K562 (cell line): ENCODE data around the gene YJU2. TPM values are rescaled to one million over a fixed set of nuclear protein-coding genes. Genes with fewer than 3 reads are reported as not detected.

Source experiments
- HNRNPK ChIP-seq: fragments of 200-400 bp; formaldehyde crosslinking; IDR thresholded peaks from one replicate; pipeline ENCODE4 v1.6.1; 2018; ENCODE audit warnings: mild to moderate bottlenecking, low read depth, low read length; ENCODE audit not compliant: poor library complexity, severe bottlenecking
- ZBTB40 ChIP-seq, 2 experiments: fragments of 450-650 bp in 1 of 2; sonication (generic) in 1 of 2; formaldehyde crosslinking in 1 of 2; IDR thresholded peaks; 2 replicates each; pipeline versions ENCODE4 v1.7.1 to v1.9.0; 2016 to 2022; ENCODE audit warnings: inconsistent platforms in 1 of 2, mild to moderate bottlenecking in 1 of 2, missing genetic modification reagents in 1 of 2
- polyA plus RNA-seq, 8 experiments: library from polyadenylated mRNA; depleted of rRNA in 4 of 8; stranded (reverse) in 5 of 8; unstranded in 3 of 8; fragments of >200 nt; fragmentation: Nextera tagmentation in 2 of 8; fragmentation: Illumina TruSeq in 1 of 8; extraction: Ambion mirVana in 2 of 8; extraction: Trizol in 1 of 8; gene quantifications; 2 replicates each; pipeline versions ENCODE4 v1.2.1 to v1.2.3, GENCODE V29; 2011 to 2014; ENCODE audit warnings: inconsistent platforms in 1 of 8, missing spikeins in 1 of 8
- total RNA-seq, 7 experiments: library from RNA; depleted of rRNA in 6 of 7; stranded (reverse); fragments of >200 nt in 6 of 7; fragmentation: Illumina TruSeq in 2 of 7; extraction: Trizol in 2 of 7; gene quantifications; 2 replicates each; pipeline versions ENCODE4 v1.2.1 to v1.2.3, GENCODE V29; 2011 to 2021; ENCODE audit warnings: low replicate concordance in 1 of 7

The YJU2 gene
- total and polyA plus RNA-seq, 9 of the 15 experiments (the other 6 are each of a cell fraction or from before 2014, with no cell fraction given), result 0.41 to 34.9 (median 19.3) TPM

GRCh38 chr19:4197625-4198466 is 49.0 kb upstream of the YJU2 start (continued):
- TF ChIP-seq ZBTB40 (IDR thresholded peaks at IDR 0.05), result no peak
- TF ChIP-seq ZBTB40 (CRISPR knock-in tag; IDR thresholded peaks at IDR 0.05), result no peak
- TF ChIP-seq HNRNPK, result no peak
